ENCODE data around the gene PAEP.

DNA sequence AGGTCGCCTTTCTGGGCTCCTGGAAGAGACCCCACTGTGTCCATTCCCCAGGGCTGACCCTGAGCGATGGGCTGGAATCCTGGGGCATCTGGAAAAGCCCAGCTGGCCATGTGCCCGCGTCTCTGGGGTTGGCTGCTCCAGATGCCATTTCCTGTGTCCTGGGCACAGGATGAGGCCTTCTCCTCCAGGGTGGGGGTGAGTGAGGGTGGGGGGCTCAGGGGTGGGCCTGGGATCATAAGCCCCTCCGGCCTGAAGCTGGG is 30.7 kb downstream of the PAEP start:
- TF ChIP-seq CTCF (IDR thresholded peaks at IDR 0.05): no peak
- no peak for TF ChIP-seq EP300 (IDR thresholded peaks at IDR 0.05)
- TF ChIP-seq POLR2A (IDR thresholded peaks at IDR 0.05): no peak
